ENCODE measurements around the gene RHOBTB1.

The RHOBTB1 gene

GRCh38 chr10:60934215-60935175, 9.5 kb downstream of the RHOBTB1 start:
- no peak overlapping the region for H3K4me3 ChIP-seq (replicated peaks in 1 of 2; ENCODE audit: low read depth in 2 of 2, low read length in 2 of 2)
- DNase-seq (ENCODE audit: low read depth in 2 of 2): peak; percentile 23 to 33
- no peak for TF ChIP-seq CTCF (IDR thresholded peaks at IDR 0.05; ENCODE audit: low read depth, low read length)

GRCh38 chr10:60932756-60933155, 11.2 kb downstream of the RHOBTB1 start:
- no peak for TF ChIP-seq CTCF (IDR thresholded peaks at IDR 0.05; ENCODE audit: low read depth, low read length)
- no peak for DNase-seq (ENCODE audit: low read depth in 2 of 2)
- H3K4me3 ChIP-seq (replicated peaks in 1 of 2; ENCODE audit: low read depth in 2 of 2, low read length in 2 of 2): no peak overlapping the region

DNA sequence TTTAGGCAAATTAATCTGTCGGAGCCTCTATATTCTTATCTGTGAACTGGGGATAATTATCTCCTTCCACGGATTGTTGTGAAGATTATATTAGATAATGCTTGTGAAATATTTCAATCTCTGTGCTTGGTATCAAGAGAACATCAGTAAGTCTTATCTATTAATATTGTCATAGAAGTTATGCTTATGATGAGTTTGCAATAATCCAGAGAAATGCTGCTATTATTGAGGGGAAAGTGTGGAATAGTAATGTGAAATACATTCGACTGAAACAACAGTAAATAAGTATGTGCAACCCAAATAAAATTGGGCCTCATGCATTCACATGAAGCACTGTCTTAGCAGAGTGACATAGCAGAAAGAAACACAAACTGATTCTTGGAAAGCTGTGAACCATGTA, 13.7 kb downstream of the RHOBTB1 start:
- H3K4me3 ChIP-seq (replicated peaks in 1 of 2; ENCODE audit: low read depth in 2 of 2, low read length in 2 of 2): no peak overlapping the region
- no peak for DNase-seq (ENCODE audit: low read depth in 2 of 2)
- TF ChIP-seq CTCF (IDR thresholded peaks at IDR 0.05; ENCODE audit: low read depth, low read length): no peak

- no peak for TF ChIP-seq CTCF (IDR thresholded peaks at IDR 0.05; ENCODE audit: low read depth, low read length)
- no peak for DNase-seq (ENCODE audit: low read depth in 2 of 2)
- no peak overlapping the region for H3K4me3 ChIP-seq (replicated peaks in 1 of 2; ENCODE audit: low read depth in 2 of 2, low read length in 2 of 2)
Observed at GRCh38 chr10:60921633-60922032, 22.4 kb downstream of the RHOBTB1 start.

DNA sequence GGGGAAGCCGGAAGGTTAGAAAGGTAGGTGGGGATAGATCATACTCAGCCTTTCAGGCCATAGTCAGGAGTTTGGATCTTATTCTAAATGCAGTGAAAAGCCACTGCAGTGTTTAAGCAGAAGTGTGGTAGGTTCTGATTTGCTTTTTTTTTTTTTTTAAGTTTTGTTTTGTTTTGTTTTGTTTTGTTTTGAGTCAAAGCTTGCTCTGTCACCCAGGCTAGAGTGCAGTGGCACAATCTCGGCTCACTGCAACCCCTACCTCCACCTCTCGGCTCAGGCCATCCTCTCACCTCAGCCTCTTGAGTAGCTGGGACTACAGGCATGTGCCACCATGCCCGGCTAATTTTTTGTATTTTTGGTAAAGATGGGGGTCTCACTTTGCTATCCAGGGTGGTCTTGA, 23.5 kb downstream of the RHOBTB1 start:
- DNase-seq (ENCODE audit: low read depth in 2 of 2): no peak
- H3K4me3 ChIP-seq (replicated peaks in 1 of 2; ENCODE audit: low read depth in 2 of 2, low read length in 2 of 2): no peak overlapping the region
- no peak for TF ChIP-seq CTCF (IDR thresholded peaks at IDR 0.05; ENCODE audit: low read depth, low read length)

- TF ChIP-seq CTCF (IDR thresholded peaks at IDR 0.05; ENCODE audit: low read depth, low read length): no peak
- no peak overlapping the region for H3K4me3 ChIP-seq (replicated peaks in 1 of 2; ENCODE audit: low read depth in 2 of 2, low read length in 2 of 2)
- no peak for DNase-seq (ENCODE audit: low read depth in 2 of 2)
Observed at GRCh38 chr10:60919551-60919950, 24.4 kb downstream of the RHOBTB1 start.
